ENCODE measurements around the gene KCNIP4. TPM values are rescaled to one million over a fixed set of nuclear protein-coding genes. Genes with fewer than 3 reads are reported as not detected.

KCNIP4 gene
- total and polyA plus RNA-seq, 12 donors, result 0.44 to 4.1 (median 1.6) TPM

- H3K27ac ChIP-seq, result no peak overlapping the region
- WGBS, 4 donors, result 87 to 93% (median 89%) methylated on average over 4 of the region's 4 CpGs
- no peak for TF ChIP-seq CTCF (IDR thresholded peaks at IDR 0.05)
- no peak for DNase-seq
- no peaks in the 10 kb centered on the region for H3K4me1 ChIP-seq (replicated peaks in 1 of 2)
- intact Hi-C loops (cut with DNase I), result no loop called here
- H3K9me3 ChIP-seq (replicated peaks in 1 of 3), result no peaks in the 10 kb centered on the region
- no peaks in the 10 kb centered on the region for H3K36me3 ChIP-seq (replicated peaks in 1 of 2)
- no peak overlapping the region for H3K4me3 ChIP-seq
- no peaks in the 10 kb centered on the region for H3K27me3 ChIP-seq
These were observed 942.9 kb downstream of the KCNIP4 start for GRCh38 chr4:21005647-21006046.

GRCh38 chr4:21002976-21003375, 945.6 kb downstream of the KCNIP4 start:
- 22 to 45% (median 30%) methylated on average over 4 of the region's 4 CpGs for WGBS, 4 donors
- no peaks in the 10 kb centered on the region for H3K36me3 ChIP-seq (replicated peaks in 1 of 2)
- no peak for TF ChIP-seq POLR2A (IDR thresholded peaks at IDR 0.05)
- no peak for TF ChIP-seq CTCF (IDR thresholded peaks at IDR 0.05)
- no peak overlapping the region for H3K27ac ChIP-seq
- intact Hi-C loops (cut with DNase I), result no loop called here
- DNase-seq, result no peak
- H3K9me3 ChIP-seq (replicated peaks in 1 of 3), result no peaks in the 10 kb centered on the region
- H3K4me3 ChIP-seq, result no peak overlapping the region
- H3K27me3 ChIP-seq, result no peaks in the 10 kb centered on the region
- H3K4me1 ChIP-seq (replicated peaks in 1 of 2), result no peaks in the 10 kb centered on the region

DNA sequence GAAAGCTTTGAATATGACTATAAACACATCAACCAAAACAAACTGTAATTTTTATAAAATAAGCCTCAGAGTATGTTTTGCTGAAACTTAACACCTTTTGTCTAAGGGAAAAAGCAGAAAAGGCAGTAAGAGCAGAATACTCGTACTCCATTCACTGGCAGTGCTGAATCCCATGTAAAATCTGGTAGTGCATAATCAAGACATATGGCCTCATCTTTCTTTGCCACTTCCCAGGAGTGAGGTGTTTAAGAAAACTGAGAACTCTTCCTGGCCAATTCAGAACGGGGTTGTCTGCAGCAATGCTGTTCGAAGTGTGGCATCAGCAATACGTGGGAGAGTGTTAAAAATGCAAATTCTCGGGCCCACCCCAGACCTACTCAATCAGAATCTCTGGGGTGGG, 946.3 kb downstream of the KCNIP4 start:
- H3K27ac ChIP-seq, result no peak overlapping the region
- 67 to 81% (median 72%) methylated on average over 5 of the region's 5 CpGs for WGBS, 4 donors
- no peaks in the 10 kb centered on the region for H3K36me3 ChIP-seq (replicated peaks in 1 of 2)
- TF ChIP-seq CTCF (IDR thresholded peaks at IDR 0.05) (no peak), POLR2A (IDR thresholded peaks at IDR 0.05) (no peak)
- intact Hi-C loops (cut with DNase I), result no loop called here
- no peak for DNase-seq
- H3K27me3 ChIP-seq, result no peaks in the 10 kb centered on the region
- no peaks in the 10 kb centered on the region for H3K9me3 ChIP-seq (replicated peaks in 1 of 3)
- H3K4me1 ChIP-seq (replicated peaks in 1 of 2), result no peaks in the 10 kb centered on the region
- H3K4me3 ChIP-seq, result no peak overlapping the region

GRCh38 chr4:21001490-21001889, 947.1 kb downstream of the KCNIP4 start:
- H3K9me3 ChIP-seq (replicated peaks in 1 of 3), result no peaks in the 10 kb centered on the region
- no peaks in the 10 kb centered on the region for H3K4me1 ChIP-seq (replicated peaks in 1 of 2)
- WGBS, 4 donors, result 28 to 36% (median 29%) methylated on average over 4 of the region's 4 CpGs
- no peaks in the 10 kb centered on the region for H3K27me3 ChIP-seq
- H3K4me3 ChIP-seq, result no peak overlapping the region
- H3K36me3 ChIP-seq (replicated peaks in 1 of 2), result no peaks in the 10 kb centered on the region
- intact Hi-C loops (cut with DNase I), result no loop called here
- DNase-seq, result no peak
- H3K27ac ChIP-seq, result no peak overlapping the region
- TF ChIP-seq CTCF (IDR thresholded peaks at IDR 0.05) (no peak), POLR2A (IDR thresholded peaks at IDR 0.05) (no peak)
